Measurements from ENCODE around the gene PTTG1IP.

DNA sequence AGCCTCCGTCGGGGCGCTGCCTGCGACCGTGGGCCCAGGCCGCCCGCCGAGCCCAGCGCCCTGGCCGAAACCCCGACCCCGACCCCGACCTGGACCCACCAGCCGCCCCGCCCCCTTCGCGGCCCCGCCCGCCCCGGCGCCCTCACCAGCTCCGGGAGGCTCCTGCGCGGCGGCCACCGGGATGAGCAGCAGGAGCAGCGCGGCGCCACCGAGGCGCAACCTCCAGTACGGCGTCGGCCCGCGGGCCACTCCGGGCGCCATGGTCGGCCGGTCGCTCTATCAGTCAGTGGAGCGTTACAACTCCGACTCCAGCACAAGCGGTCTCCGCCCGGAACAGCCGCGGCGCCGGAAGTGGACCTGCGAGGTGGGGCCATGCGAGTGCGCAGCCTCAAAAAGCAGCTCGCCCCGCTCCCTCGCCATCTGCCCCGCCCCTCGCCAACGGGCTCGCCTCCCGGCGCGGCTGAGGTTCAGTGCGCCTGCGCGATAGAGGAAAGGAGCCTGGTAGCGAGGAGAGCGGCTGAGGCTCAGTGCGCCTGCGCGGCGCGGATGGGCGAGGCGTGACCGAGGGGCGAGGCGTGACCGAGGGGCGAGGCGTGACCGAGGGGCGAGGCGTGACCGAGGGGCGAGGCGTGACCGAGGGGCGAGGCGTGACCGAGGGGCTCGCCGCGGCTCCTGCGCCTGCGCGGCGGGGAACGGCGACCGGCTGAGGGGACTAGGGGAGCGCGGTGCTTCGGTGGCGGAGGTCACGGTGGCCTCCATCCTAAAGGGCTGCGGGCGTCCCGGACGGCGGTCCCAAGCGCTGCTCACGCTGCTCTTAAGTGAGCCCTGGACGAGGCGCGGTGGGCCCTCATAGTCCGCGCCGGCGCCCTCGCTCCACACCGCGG is at the start of gene PTTG1IP:
- TF ChIP-seq POLR2A (IDR thresholded peaks at IDR 0.05), result peak; percentile 86
- no peak for TF ChIP-seq CTCF (IDR thresholded peaks at IDR 0.05)
